HFFc6 (cell line): ENCODE data around the gene ARHGAP21. TPM values are rescaled to one million over a fixed set of nuclear protein-coding genes. Genes with fewer than 3 reads are reported as not detected.

Experiments used
- DNase-seq: peaks from one replicate; pipeline ENCODE4 v3.0.0-alpha.2; 2018
- H3K27ac Mint-ChIP-seq: 2 replicates; pipeline ENCODE4 v1.8.0; 2020; ENCODE audit warnings: mild to moderate bottlenecking, mixed read lengths
- H3K27me3 Mint-ChIP-seq: 2 replicates; pipeline ENCODE4 v1.8.0; 2021; ENCODE audit warnings: mild to moderate bottlenecking, moderate library complexity, mixed read lengths; ENCODE audit not compliant: insufficient read depth
- H3K36me3 Mint-ChIP-seq: 2 replicates; pipeline ENCODE4 v1.8.0; 2021; ENCODE audit warnings: low read depth, mixed read lengths
- H3K4me1 Mint-ChIP-seq: 2 replicates; pipeline ENCODE4 v1.8.0; 2020; ENCODE audit warnings: low read depth, mixed read lengths
- H3K4me3 Mint-ChIP-seq: 2 replicates; pipeline ENCODE4 v1.8.0; 2020; ENCODE audit warnings: mild to moderate bottlenecking, moderate library complexity, mixed read lengths
- H3K9me3 Mint-ChIP-seq: 2 replicates; pipeline ENCODE4 v1.8.0; 2020; ENCODE audit warnings: mild to moderate bottlenecking, mixed read lengths
- total RNA-seq, 6 experiments: library from RNA; stranded (reverse); fragmentation: NEBNext Ultra II Directional; extraction: Animal tissue kit (Norgen Biotek cat#: 25700); gene quantifications; 2 replicates in 1 of 6; 3 replicates in 5 of 6; pipeline ENCODE4 v1.2.3, GENCODE V29; 2021
- TF ChIP-seq, protein P1 (sequence below): fragments of 200-600 bp; sonication (generic); IDR thresholded peaks from 2 replicates; pipeline ENCODE4 v1.5.0; 2021; ENCODE audit warnings: antibody characterized with exemption, mild to moderate bottlenecking

ARHGAP21 gene
- total RNA-seq, 6 experiments from 2014 or later, result 71.4 to 94.1 (median 82.1) TPM

DNA sequence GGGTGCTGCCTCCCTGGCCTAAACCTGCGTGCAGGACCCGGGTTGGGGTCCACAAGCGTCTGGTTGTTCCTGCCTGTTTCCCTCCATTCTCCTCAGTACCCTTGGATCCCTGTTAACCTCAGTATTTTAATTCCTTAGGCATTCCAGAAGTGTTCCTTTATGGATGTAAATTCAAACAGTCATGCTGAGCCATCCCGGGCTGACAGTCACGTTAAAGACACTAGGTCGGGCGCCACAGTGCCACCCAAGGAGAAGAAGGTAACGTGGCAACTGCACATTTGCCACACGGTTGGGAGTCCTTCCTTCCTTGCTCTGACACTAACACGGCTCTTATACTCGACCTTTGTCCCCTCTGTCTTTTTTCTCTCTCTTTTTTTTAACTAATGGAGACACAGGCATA is 187.1 kb downstream of the ARHGAP21 start:
- H3K4me3 Mint-ChIP-seq, result no peak overlapping the region
- peaks cover 3% of the 10 kb centered on the region for H3K36me3 Mint-ChIP-seq
- no peaks in the 10 kb centered on the region for H3K27me3 Mint-ChIP-seq
- no peak for DNase-seq
- no peaks in the 10 kb centered on the region for H3K4me1 Mint-ChIP-seq
- TF ChIP-seq, protein P1, sequence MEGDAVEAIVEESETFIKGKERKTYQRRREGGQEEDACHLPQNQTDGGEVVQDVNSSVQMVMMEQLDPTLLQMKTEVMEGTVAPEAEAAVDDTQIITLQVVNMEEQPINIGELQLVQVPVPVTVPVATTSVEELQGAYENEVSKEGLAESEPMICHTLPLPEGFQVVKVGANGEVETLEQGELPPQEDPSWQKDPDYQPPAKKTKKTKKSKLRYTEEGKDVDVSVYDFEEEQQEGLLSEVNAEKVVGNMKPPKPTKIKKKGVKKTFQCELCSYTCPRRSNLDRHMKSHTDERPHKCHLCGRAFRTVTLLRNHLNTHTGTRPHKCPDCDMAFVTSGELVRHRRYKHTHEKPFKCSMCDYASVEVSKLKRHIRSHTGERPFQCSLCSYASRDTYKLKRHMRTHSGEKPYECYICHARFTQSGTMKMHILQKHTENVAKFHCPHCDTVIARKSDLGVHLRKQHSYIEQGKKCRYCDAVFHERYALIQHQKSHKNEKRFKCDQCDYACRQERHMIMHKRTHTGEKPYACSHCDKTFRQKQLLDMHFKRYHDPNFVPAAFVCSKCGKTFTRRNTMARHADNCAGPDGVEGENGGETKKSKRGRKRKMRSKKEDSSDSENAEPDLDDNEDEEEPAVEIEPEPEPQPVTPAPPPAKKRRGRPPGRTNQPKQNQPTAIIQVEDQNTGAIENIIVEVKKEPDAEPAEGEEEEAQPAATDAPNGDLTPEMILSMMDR, result no peak
- H3K27ac Mint-ChIP-seq, result no peak overlapping the region
- H3K9me3 Mint-ChIP-seq, result no peaks in the 10 kb centered on the region

DNA sequence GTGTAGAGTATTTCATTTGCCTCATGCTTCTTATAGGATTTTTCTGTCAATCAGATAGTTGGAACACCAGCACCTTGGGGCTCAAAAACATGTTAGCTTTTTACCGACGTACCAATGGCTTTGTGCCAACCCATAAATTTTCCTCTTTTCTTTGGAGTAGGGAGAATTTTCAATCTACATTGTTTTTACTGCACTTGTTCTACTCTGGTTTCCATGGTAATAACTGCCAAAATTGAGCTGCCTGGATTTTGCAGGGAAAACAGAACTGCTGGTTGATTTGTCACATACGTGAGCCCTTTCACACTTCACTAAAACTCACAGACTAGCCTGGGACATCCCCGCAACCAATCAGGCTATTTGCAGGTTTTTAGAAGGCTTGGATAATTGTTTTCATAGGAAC is 189.7 kb downstream of the ARHGAP21 start:
- H3K36me3 Mint-ChIP-seq, result peaks cover 3% of the 10 kb centered on the region
- H3K4me1 Mint-ChIP-seq, result no peaks in the 10 kb centered on the region
- TF ChIP-seq, protein P1, result no peak
- H3K4me3 Mint-ChIP-seq, result no peak overlapping the region
- DNase-seq, result no peak
- H3K9me3 Mint-ChIP-seq, result no peaks in the 10 kb centered on the region
- no peaks in the 10 kb centered on the region; the same call in 1 of the 2 replicates for H3K27me3 Mint-ChIP-seq
- no peak overlapping the region for H3K27ac Mint-ChIP-seq

Other genes with a start within 250 kb of the ARHGAP21 start
- gene PRTFDC1, start 228.7 kb upstream of the ARHGAP21 start, total RNA-seq, result 10 to 100 TPM; 16.2 to 32.6 (median 29.0) TPM